GM18520 (cell line): Measurements from ENCODE around the gene RUNDC3A.
"Not testable (repeated sequence)": the region's sequence is repeated elsewhere in the genome, so short reads cannot be mapped to it uniquely, and the experiment has no call there.

Experiments used
- ATAC-seq: cut with Tn5 transposase; IDR thresholded peaks from one replicate; pipeline ENCODE4 v1.9.1; 2021; ENCODE audit not compliant: unreplicated experiment

The RUNDC3A gene

GRCh38 chr17:44358066-44358465 lies 49.7 kb downstream of the RUNDC3A start:
- no peak for ATAC-seq

DNA sequence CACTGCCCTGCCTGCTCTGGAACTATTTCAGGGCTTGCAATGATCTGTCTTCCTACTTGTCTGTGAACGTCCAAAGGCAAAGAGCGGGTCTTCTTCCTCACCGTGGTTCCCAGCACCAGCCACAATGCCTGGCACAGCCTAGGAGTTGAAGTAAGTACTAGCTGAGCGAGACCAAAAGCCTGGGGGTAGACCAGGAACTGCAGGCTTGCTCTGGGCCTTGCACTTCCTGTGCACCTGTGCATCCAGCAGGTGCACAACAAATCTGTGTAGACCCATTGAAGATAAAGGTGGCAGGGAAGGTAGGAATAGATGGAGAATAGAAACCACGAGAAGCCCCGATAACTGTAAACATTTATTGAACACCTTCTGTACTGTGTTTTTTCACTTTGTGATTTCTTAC lies 50.6 kb downstream of the RUNDC3A start:
- ATAC-seq, result no peak

- ATAC-seq, result no peak
Observed at GRCh38 chr17:44359458-44360143, 51.2 kb downstream of the RUNDC3A start.

DNA sequence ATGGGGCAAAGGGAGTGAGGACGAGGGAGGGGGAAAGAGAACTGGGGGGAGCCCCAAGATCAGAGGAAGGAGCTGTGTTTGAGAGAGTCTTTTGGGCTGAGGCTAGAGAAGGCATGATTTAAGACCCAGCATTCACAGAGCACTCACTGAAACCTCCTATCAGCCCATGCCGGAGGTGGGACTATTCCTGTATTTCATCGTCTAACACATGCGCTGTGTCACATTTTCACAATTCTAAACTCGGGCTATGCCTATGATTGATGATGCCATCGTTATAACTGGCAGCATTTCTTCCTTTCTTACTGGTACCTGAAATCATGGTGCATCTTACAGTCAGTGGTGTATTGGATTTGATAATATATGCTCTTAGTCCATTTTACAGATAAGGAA lies 51.7 kb downstream of the RUNDC3A start:
- no peak for ATAC-seq

DNA sequence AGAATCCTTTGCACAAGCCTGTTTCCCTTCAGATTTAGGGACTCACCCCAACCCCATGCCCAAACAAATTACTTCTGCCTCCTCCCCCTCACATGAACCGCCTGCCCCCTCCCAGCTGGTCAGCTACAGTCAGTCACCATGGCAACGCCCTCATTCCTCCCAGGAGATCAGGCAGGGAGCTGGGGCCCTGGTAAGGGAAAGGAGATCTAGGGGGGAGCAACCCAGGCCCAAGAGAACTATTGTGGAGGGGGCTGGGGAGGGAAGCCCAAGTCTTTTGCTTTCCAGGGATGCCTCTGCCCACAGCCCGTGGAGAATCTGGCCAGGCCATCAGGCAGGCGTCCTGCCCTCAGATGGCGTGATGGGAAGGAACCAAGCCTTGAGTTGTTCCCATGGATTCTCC lies 52.4 kb downstream of the RUNDC3A start:
- no peak for ATAC-seq

GRCh38 chr17:44361292-44362260 lies 53.2 kb downstream of the RUNDC3A start:
- ATAC-seq, result no peak

DNA sequence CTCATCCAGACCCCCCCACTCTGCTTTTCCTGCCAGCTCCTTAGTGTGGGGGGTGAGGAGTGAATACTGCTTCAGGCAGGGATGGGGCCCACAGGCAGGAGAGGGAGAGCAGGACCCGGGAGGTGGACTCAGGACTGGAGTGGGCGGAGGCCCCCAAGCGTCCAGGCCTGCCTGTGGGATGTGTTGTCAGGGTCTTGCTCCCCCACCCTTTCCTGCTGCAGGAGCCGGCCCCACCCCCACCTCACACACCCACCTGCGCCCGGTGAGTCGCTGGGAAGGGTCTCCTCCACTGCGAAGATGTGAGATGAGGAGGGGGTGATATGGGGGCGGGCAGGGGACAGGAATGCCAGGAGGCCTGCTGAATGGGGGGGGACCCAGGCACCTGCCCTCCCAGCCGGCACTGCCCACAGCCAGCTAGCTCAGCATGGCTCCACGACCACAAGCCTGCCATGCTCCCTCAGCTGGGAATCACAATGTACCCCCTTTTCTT lies 54.1 kb downstream of the RUNDC3A start:
- ATAC-seq, result no peak

DNA sequence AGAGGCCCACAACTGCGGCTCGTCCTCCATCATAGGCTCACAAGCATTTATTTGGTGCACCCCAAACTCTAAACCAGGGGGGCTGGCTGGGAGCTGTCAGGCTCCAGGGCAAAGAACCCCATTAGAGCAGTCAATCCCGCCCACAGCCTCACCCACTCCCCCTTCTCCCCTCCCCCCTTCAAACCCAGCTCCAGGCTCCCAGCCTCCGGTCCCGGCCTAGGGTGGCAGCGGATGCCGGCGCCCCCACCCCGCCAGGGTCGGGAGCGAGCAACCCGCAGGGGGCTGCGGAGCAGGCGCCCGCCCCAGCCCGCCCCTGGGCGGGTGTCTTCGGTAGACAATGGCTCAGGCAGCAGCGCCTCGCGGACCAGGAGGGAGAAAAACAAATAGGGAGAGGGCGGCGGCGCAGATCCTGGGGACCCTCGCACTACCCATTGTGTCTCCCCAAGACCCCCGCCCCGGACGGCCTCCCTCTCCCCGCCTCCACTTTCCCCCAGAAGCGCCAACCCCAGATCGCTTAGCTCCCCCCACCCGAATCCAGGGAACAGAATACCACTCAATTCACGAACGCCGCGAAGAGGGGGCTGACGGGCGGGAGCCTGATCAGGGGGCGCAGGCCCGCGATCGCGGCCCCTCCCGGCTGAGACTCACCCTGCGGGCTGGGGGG lies 54.7 kb downstream of the RUNDC3A start:
- no peak for ATAC-seq

GRCh38 chr17:44363613-44364159 lies 55.3 kb downstream of the RUNDC3A start, which contains the start of gene FAM171A2:
FAM171A2 (minus strand) TSS chr17:44363853; CDS start chr17:44363714, 139 bp downstream.
- no peak for ATAC-seq

DNA sequence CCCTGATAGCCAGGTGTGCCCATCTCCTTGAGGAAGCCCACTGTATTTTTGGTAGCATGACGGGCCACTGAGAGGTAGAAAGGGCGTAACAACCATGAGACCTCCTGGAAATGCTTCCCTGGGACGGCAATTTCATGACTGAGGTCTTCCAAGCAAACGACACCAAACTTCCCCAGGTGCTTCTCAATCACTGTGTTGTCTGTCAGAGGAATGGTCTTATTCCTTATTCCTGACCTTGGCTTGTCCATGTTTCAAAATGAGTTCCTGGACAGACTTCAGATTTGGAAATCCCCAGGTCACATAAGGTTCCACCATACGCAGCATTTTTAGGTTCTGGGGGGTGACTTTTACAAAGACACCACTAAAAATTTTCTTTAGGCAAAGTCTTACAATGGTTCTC lies 56.6 kb downstream of the RUNDC3A start:
- not testable (repeated sequence) for ATAC-seq

- no peak for ATAC-seq
Observed at GRCh38 chr17:44367231-44367979, 59.0 kb downstream of the RUNDC3A start.
